GM18519 (cell line): ENCODE data around the gene PTPRN2.
"Not testable (repeated sequence)": the region's sequence is repeated elsewhere in the genome, so short reads cannot be mapped to it uniquely, and the experiment has no call there.

Experiments used
- ATAC-seq: cut with Tn5 transposase; IDR thresholded peaks from one replicate; pipeline ENCODE4 v1.9.1; 2021; ENCODE audit warnings: mild to moderate bottlenecking, moderate library complexity; ENCODE audit not compliant: unreplicated experiment, low FRiP score

PTPRN2 gene

GRCh38 chr7:157898802-157899505 lies 688.7 kb downstream of the PTPRN2 start:
- no peak for ATAC-seq

- no peak for ATAC-seq
Observed at GRCh38 chr7:157898261-157898660, 689.4 kb downstream of the PTPRN2 start.

- ATAC-seq, result no peak
Observed at GRCh38 chr7:157897681-157898080, 689.9 kb downstream of the PTPRN2 start.

GRCh38 chr7:157896774-157897555 lies 690.7 kb downstream of the PTPRN2 start:
- ATAC-seq, result no peak

GRCh38 chr7:157896376-157896675 lies 691.3 kb downstream of the PTPRN2 start:
- ATAC-seq, result not testable (repeated sequence)

GRCh38 chr7:157895520-157896375 lies 691.9 kb downstream of the PTPRN2 start:
- ATAC-seq, result no peak

- not testable (repeated sequence) for ATAC-seq
Observed at GRCh38 chr7:157895098-157895497, 692.5 kb downstream of the PTPRN2 start.

- no peak for ATAC-seq
Observed at GRCh38 chr7:157893535-157894044, 694.0 kb downstream of the PTPRN2 start.

- ATAC-seq, result no peak
Observed at GRCh38 chr7:157892751-157893523, 694.7 kb downstream of the PTPRN2 start.

- ATAC-seq, result no peak
Observed at GRCh38 chr7:157890921-157891401, 696.7 kb downstream of the PTPRN2 start.

GRCh38 chr7:157889480-157889879 lies 698.1 kb downstream of the PTPRN2 start:
- no peak for ATAC-seq

GRCh38 chr7:157888579-157888978 lies 699.0 kb downstream of the PTPRN2 start:
- ATAC-seq, result no peak

GRCh38 chr7:157887400-157887799 lies 700.2 kb downstream of the PTPRN2 start:
- ATAC-seq, result no peak

- ATAC-seq, result no peak
Observed at GRCh38 chr7:157886711-157887110, 700.9 kb downstream of the PTPRN2 start.

- ATAC-seq, result no peak
Observed at GRCh38 chr7:157886266-157886665, 701.4 kb downstream of the PTPRN2 start.

GRCh38 chr7:157885140-157885539 lies 702.5 kb downstream of the PTPRN2 start:
- ATAC-seq, result no peak

- no peak for ATAC-seq
Observed at GRCh38 chr7:157884461-157885062, 703.1 kb downstream of the PTPRN2 start.

GRCh38 chr7:157881048-157881771 lies 706.4 kb downstream of the PTPRN2 start:
- no peak for ATAC-seq

GRCh38 chr7:157879391-157879790 lies 708.2 kb downstream of the PTPRN2 start:
- ATAC-seq, result no peak
